SK-N-SH (cell line): ENCODE results near the gene SFXN1. TPM values are rescaled to one million over a fixed set of nuclear protein-coding genes. Genes with fewer than 3 reads are reported as not detected.
"Not testable (repeated sequence)": the region's sequence is repeated elsewhere in the genome, so short reads cannot be mapped to it uniquely, and the experiment has no call there.

ENCODE experiments used
- CTCF ChIA-PET: fragments of 300-600, 350-600 bp; formaldehyde crosslinking; extraction: SDS; loops from one replicate; lab custom pipeline; 2021; lab: Yijun Ruan, JAX
- POLR2A ChIA-PET: fragments of 350-600 bp; sonication (Branson Sonifier 250); formaldehyde crosslinking; extraction: SDS; loops from one replicate; lab custom pipeline; 2020; ENCODE audit warnings: antibody characterized with exemption, inconsistent platforms; lab: Yijun Ruan, JAX
- DNase-seq: peaks from one replicate; pipeline ENCODE4 v3.0.0; 2012
- H2AFZ ChIP-seq: fragments of 200-600 bp; sonication (generic); 2 replicates; pipeline ENCODE4 v1.8.1; 2016; ENCODE audit warnings: antibody characterized with exemption, mild to moderate bottlenecking, low read depth
- H3F3A ChIP-seq: fragments of 200-600 bp; sonication (generic); replicated peaks from 2 replicates; pipeline ENCODE3; 2016; ENCODE audit warnings: antibody characterized with exemption, mild to moderate bottlenecking; ENCODE audit not compliant: insufficient read depth
- H3K27ac ChIP-seq, 2 experiments: fragments of 200-500 bp in 1 of 2; fragments of 200-600 bp in 1 of 2; sonication (Bioruptor generic) in 1 of 2; sonication (generic), shearing (Covaris generic) in 1 of 2; 2 replicates each; pipeline versions ENCODE4 v1.5.1 to v1.6.1; 2014 to 2016; ENCODE audit warnings: low read depth in 2 of 2, inconsistent platforms in 1 of 2, low read length in 1 of 2, mild to moderate bottlenecking in 1 of 2, mixed read lengths in 1 of 2
- H3K27me3 ChIP-seq: fragments of 200-600 bp; sonication (generic), shearing (Covaris generic); 2 replicates; pipeline ENCODE4 v1.6.1; 2016; ENCODE audit warnings: mixed run types; ENCODE audit not compliant: insufficient read depth
- H3K36me3 ChIP-seq, 2 experiments: fragments of 200-500 bp in 1 of 2; fragments of 200-600 bp in 1 of 2; sonication (Bioruptor generic) in 1 of 2; sonication (generic) in 1 of 2; replicated peaks in 1 of 2; 2 replicates each; pipeline versions ENCODE3 to v1.5.1; 2014 to 2016; ENCODE audit warnings: low read length in 1 of 2, mild to moderate bottlenecking in 1 of 2; ENCODE audit not compliant: insufficient read depth in 2 of 2, control insufficient read depth in 1 of 2
- H3K4me1 ChIP-seq, 2 experiments: fragments of 200-500 bp in 1 of 2; fragments of 200-600 bp in 1 of 2; sonication (Bioruptor generic) in 1 of 2; sonication (generic), shearing (Covaris generic) in 1 of 2; 2 replicates each; pipeline versions ENCODE4 v1.5.1 to v1.6.1; 2014 to 2016; ENCODE audit warnings: low read depth in 1 of 2, low read length in 1 of 2, mixed run types in 1 of 2; ENCODE audit not compliant: insufficient read depth in 2 of 2, control insufficient read depth in 1 of 2
- H3K4me2 ChIP-seq: fragments of 200-600 bp; sonication (generic), shearing (Covaris generic); 2 replicates; pipeline ENCODE4 v1.6.1; 2017; ENCODE audit warnings: mixed run types
- H3K4me3 ChIP-seq, 2 experiments: fragments of 200-500 bp in 1 of 2; fragments of 200-600 bp in 1 of 2; sonication (Bioruptor generic) in 1 of 2; sonication (generic), shearing (Covaris generic) in 1 of 2; 2 replicates each; pipeline versions ENCODE4 v1.5.1 to v1.8.1; 2014 to 2016; ENCODE audit warnings: low read depth in 2 of 2, inconsistent platforms in 1 of 2, low read length in 1 of 2, mild to moderate bottlenecking in 1 of 2, mixed read lengths in 1 of 2, moderate library complexity in 1 of 2
- H3K79me2 ChIP-seq: fragments of 200-600 bp; sonication (generic); 2 replicates; pipeline ENCODE4 v1.8.1; 2017; ENCODE audit warnings: mild to moderate bottlenecking; ENCODE audit not compliant: insufficient read depth
- H3K9ac ChIP-seq: fragments of 200-600 bp; sonication (generic); 2 replicates; pipeline ENCODE4 v1.6.1; 2017; ENCODE audit warnings: mixed run types
- H3K9me2 ChIP-seq: fragments of 200-600 bp; sonication (generic); 2 replicates; pipeline ENCODE4 v1.6.1; 2017; ENCODE audit warnings: mixed run types
- H3K9me3 ChIP-seq: fragments of 200-600 bp; sonication (generic); 2 replicates; pipeline ENCODE4 v1.6.1; 2017; ENCODE audit warnings: mixed run types, mild to moderate bottlenecking, moderate library complexity
- H4K20me1 ChIP-seq: fragments of 200-600 bp; sonication (generic); 2 replicates; pipeline ENCODE4 v1.6.1; 2017; ENCODE audit warnings: mild to moderate bottlenecking, mixed run types; ENCODE audit not compliant: insufficient read depth
- CHD2 ChIP-seq: fragments of 150-350 bp; IDR thresholded peaks from 2 replicates; pipeline ENCODE4 v1.6.1; 2018; ENCODE audit warnings: low read length; ENCODE audit not compliant: partially characterized antibody
- CTCF ChIP-seq: fragments of 200-600 bp; sonication (generic); IDR thresholded peaks from 2 replicates; pipeline ENCODE4 v1.6.1; 2017; ENCODE audit warnings: antibody characterized with exemption, mild to moderate bottlenecking, moderate library complexity
- ELF1 ChIP-seq: IDR thresholded peaks from 2 replicates; pipeline ENCODE4 v1.4.0; 2012
- EP300 ChIP-seq, 2 experiments: IDR thresholded peaks; 2 replicates each; pipeline versions ENCODE4 v1.4.0 to v1.6.1; 2012; ENCODE audit warnings: borderline replicate concordance in 1 of 2, low read depth in 1 of 2, low read length in 1 of 2
- FOXJ3 ChIP-seq: sonication (generic); formaldehyde crosslinking; IDR thresholded peaks from 2 replicates; pipeline ENCODE4 v1.5.1; 2020; ENCODE audit warnings: mild to moderate bottlenecking, missing genetic modification reagents
- GABPA ChIP-seq: IDR thresholded peaks from 2 replicates; pipeline ENCODE4 v1.4.0; 2012; ENCODE audit warnings: low read depth, mild to moderate bottlenecking
- IRF3 ChIP-seq: fragments of 150-350 bp; IDR thresholded peaks from 2 replicates; pipeline ENCODE4 v1.6.1; 2016; ENCODE audit warnings: mild to moderate bottlenecking, low read depth, low read length
- JUND ChIP-seq: IDR thresholded peaks from 2 replicates; pipeline ENCODE4 v1.4.0; 2012
- MAX ChIP-seq: IDR thresholded peaks from 2 replicates; pipeline ENCODE4 v1.4.0; 2012; ENCODE audit warnings: low read depth
- MEF2A ChIP-seq: IDR thresholded peaks from 2 replicates; pipeline ENCODE4 v1.4.0; 2012; ENCODE audit warnings: low read depth, borderline replicate concordance
- MXI1 ChIP-seq: IDR thresholded peaks from 2 replicates; pipeline ENCODE4 v1.6.1; 2012; ENCODE audit warnings: mild to moderate bottlenecking, low read depth, low read length, improper control_type of control experiment
- RFX5 ChIP-seq: IDR thresholded peaks from 2 replicates; pipeline ENCODE4 v1.6.1; 2012; ENCODE audit warnings: mild to moderate bottlenecking, improper control_type of control experiment, low read length
- RXRA ChIP-seq: IDR thresholded peaks from 2 replicates; pipeline ENCODE4 v1.4.0; 2012; ENCODE audit warnings: low read depth, mild to moderate bottlenecking, borderline replicate concordance
- SIN3A ChIP-seq: IDR thresholded peaks from 2 replicates; pipeline ENCODE4 v1.6.1; 2012; ENCODE audit warnings: low read depth, mild to moderate bottlenecking, low read length, moderate library complexity, borderline replicate concordance
- SMC3 ChIP-seq: IDR thresholded peaks from 2 replicates; pipeline ENCODE4 v1.6.1; 2012; ENCODE audit warnings: low read depth, low read length, improper control_type of control experiment
- USF1 ChIP-seq: IDR thresholded peaks from 2 replicates; pipeline ENCODE4 v1.4.0; 2012; ENCODE audit warnings: low read depth, borderline replicate concordance
- USF2 ChIP-seq: fragments of 150-350 bp; IDR thresholded peaks from 2 replicates; pipeline ENCODE4 v1.6.1; 2017; ENCODE audit warnings: antibody characterized with exemption, low read length, low read depth, borderline replicate concordance
- YY1 ChIP-seq: IDR thresholded peaks from 2 replicates; pipeline ENCODE4 v1.4.0; 2012; ENCODE audit warnings: low read depth, mild to moderate bottlenecking
- WGBS: methylation state at CpG from one replicate; pipeline ENCODE4 v1.1.6; 2017; ENCODE audit warnings: low lambda C conversion rate; 5-methylcytosine and 5-hydroxymethylcytosine counted together
- polyA plus RNA-seq, 3 experiments: library from polyadenylated mRNA; depleted of rRNA; stranded (reverse); fragments of >200 nt; gene quantifications; 2 replicates each; pipeline ENCODE4 v1.2.3, GENCODE V29; 2012

SFXN1 gene
- polyA plus RNA-seq, 1 of the 3 experiments (the other 2 are of a cell fraction): 73.6 TPM

GRCh38 chr5:175444905-175445456, 33.4 kb upstream of the SFXN1 start:
- Histone ChIP-seq H3K79me2 (no peaks in the 10 kb centered on the region), H3K27me3 (peaks cover 38% of the 10 kb centered on the region; the same call in 1 of the 2 replicates), H3K27ac (no peak overlapping the region), H3K4me1 (no peaks in the 10 kb centered on the region; a peak in 1 of 4 replicates), H3K9ac (no peak overlapping the region), H3K4me2 (peak overlapping the region; percentile 77), H3K36me3 (no peaks in the 10 kb centered on the region), H3F3A (no peaks in the 10 kb centered on the region), H2AFZ (peak overlapping the region; percentile 22; the same call in 1 of the 2 replicates), H3K9me2 (no peaks in the 10 kb centered on the region), H4K20me1 (no peaks in the 10 kb centered on the region), H3K4me3 (peak overlapping the region in 1 of 2 experiments; percentile 35; a peak in 1 of 4 replicates), H3K9me3 (no peaks in the 10 kb centered on the region)
- CTCF ChIA-PET: interaction anchor here (0.6 to 2.8 kb wide), 12 partner anchors 9 to 537 kb away, joined by 3 to 12 read pairs (median 4); no protein-coding TSS in a partner anchor
- POLR2A ChIA-PET: no interaction called here
- DNase-seq: peak; percentile 24
- TF ChIP-seq RXRA (no peak), RFX5 (no peak), SMC3 (no peak), GABPA (no peak)
- 36% methylated on average over 26 of the region's 37 CpGs for WGBS

GRCh38 chr5:175446378-175446777, 32.0 kb upstream of the SFXN1 start:
- H3K4me2 ChIP-seq, H3K4me1 ChIP-seq, H3K9me2 ChIP-seq, POLR2A ChIA-PET, H3K79me2 ChIP-seq, H3F3A ChIP-seq, H3K9me3 ChIP-seq, H3K27ac ChIP-seq, DNase-seq, H3K36me3 ChIP-seq, H3K4me3 ChIP-seq, H4K20me1 ChIP-seq, H3K9ac ChIP-seq, H2AFZ ChIP-seq: not testable (repeated sequence)
- H3K27me3 ChIP-seq: peaks cover 42% of the 10 kb centered on the region; the same call in 1 of the 2 replicates
- WGBS: 45% methylated on average over 14 of the region's 14 CpGs
- CTCF ChIA-PET: interaction anchor here (1.0 to 2.8 kb wide), 5 partner anchors 11 to 536 kb away, joined by 3 to 12 read pairs (median 5); no protein-coding TSS in a partner anchor

- 7% methylated on average over 2 of the region's 2 CpGs for WGBS
- CTCF ChIA-PET: interaction anchor here (0.7 to 2.8 kb wide), 7 partner anchors 11 to 496 kb away, joined by 3 to 12 read pairs (median 5); no protein-coding TSS in a partner anchor
- POLR2A ChIA-PET: no interaction called here
Measured at GRCh38 chr5:175447571-175447970, 30.8 kb upstream of the SFXN1 start.

More at GRCh38 chr5:175447571-175447970, 30.8 kb upstream of the SFXN1 start:
- Histone ChIP-seq H3K4me3 (no peak overlapping the region), H3K79me2 (no peaks in the 10 kb centered on the region), H3K4me2 (no peak overlapping the region), H3K9me2 (no peaks in the 10 kb centered on the region), H3K27me3 (peaks cover 42% of the 10 kb centered on the region; the same call in 1 of the 2 replicates), H3K36me3 (no peaks in the 10 kb centered on the region), H3K9ac (no peak overlapping the region), H2AFZ (no peak overlapping the region), H3K4me1 (no peaks in the 10 kb centered on the region; a peak in 1 of 4 replicates), H3K27ac (no peak overlapping the region), H3F3A (no peaks in the 10 kb centered on the region), H4K20me1 (no peaks in the 10 kb centered on the region)
- DNase-seq: no peak
- TF ChIP-seq FOXJ3: no peak
- TF ChIP-seq EP300 (IDR thresholded peaks at IDR 0.05; ENCODE audit: borderline replicate concordance in 1 of 2, low read depth in 1 of 2, low read length in 1 of 2): no peak
- TF ChIP-seq MXI1: no peak
- no peak for TF ChIP-seq MAX
- no peak for TF ChIP-seq CHD2
- TF ChIP-seq CTCF: no peak
- no peak for TF ChIP-seq IRF3
- no peak for TF ChIP-seq JUND
- TF ChIP-seq YY1: no peak
- TF ChIP-seq SIN3A: no peak
- no peak for TF ChIP-seq USF2
- TF ChIP-seq USF1: no peak
- no peak for TF ChIP-seq ELF1
- no peak for TF ChIP-seq MEF2A
- TF ChIP-seq, all 33 proteins: peak for 0
- no peaks in the 10 kb centered on the region for H3K9me3 ChIP-seq
